Heart left ventricle (tissue), 16 donors: ENCODE results near the gene JDP2. TPM values are rescaled to one million over a fixed set of nuclear protein-coding genes. Genes with fewer than 3 reads are reported as not detected.

ENCODE experiments used
- ATAC-seq, 4 donors: fragments of 200-7000 bp; cut with Tn5 transposase; one replicate each; pipeline ENCODE4 v1.9.1; 2020 to 2022; ENCODE audit warnings: moderate library complexity in 4 of 4, mild to moderate bottlenecking in 3 of 4, moderate number of reproducible peaks in 1 of 4
- DNase-seq, 5 donors: peaks; one replicate each; pipeline ENCODE4 v3.0.0-alpha.2; 2020
- H3K27ac ChIP-seq, 12 donors: fragments of 200-600 bp; sonication (generic) in 4 of 12; one replicate each; pipeline versions ENCODE4 v1.5.0 to v1.8.0; 2016 to 2022; ENCODE audit warnings: mild to moderate bottlenecking in 2 of 12
- H3K27me3 ChIP-seq, 9 donors: fragments of 200-600 bp; sonication (generic) in 2 of 9; one replicate each; pipeline versions ENCODE4 v1.5.1 to v1.8.0; 2016 to 2022; ENCODE audit warnings: mild to moderate bottlenecking in 3 of 9
- H3K36me3 ChIP-seq, 9 donors: fragments of 200-600 bp; sonication (generic) in 2 of 9; one replicate each; pipeline versions ENCODE4 v1.5.0 to v1.8.0; 2018 to 2022; ENCODE audit warnings: mild to moderate bottlenecking in 2 of 9
- H3K4me1 ChIP-seq, 12 donors: fragments of 200-600 bp; sonication (generic) in 4 of 12; one replicate each; pipeline versions ENCODE4 v1.5.0 to v1.8.0; 2016 to 2022; ENCODE audit warnings: mild to moderate bottlenecking in 3 of 12
- H3K4me3 ChIP-seq, 12 donors: fragments of 200-600 bp; sonication (generic) in 4 of 12; one replicate each; pipeline versions ENCODE4 v1.5.0 to v1.8.0; 2017 to 2022; ENCODE audit warnings: mild to moderate bottlenecking in 9 of 12, moderate library complexity in 4 of 12
- H3K9me3 ChIP-seq, 12 donors: fragments of 200-600 bp; sonication (generic) in 4 of 12; one replicate each; pipeline versions ENCODE4 v1.5.0 to v1.8.0; 2016 to 2022; ENCODE audit warnings: mild to moderate bottlenecking in 1 of 12
- CTCF ChIP-seq, 12 donors: fragments of 200-600 bp; sonication (generic) in 4 of 12; IDR thresholded peaks; one replicate each; pipeline versions ENCODE4 v1.5.0 to v1.8.0; 2018 to 2022; ENCODE audit warnings: antibody characterized with exemption in 12 of 12, mild to moderate bottlenecking in 5 of 12
- POLR2A ChIP-seq, 2 donors: fragments of 450-650 bp; IDR thresholded peaks; one replicate each; pipeline ENCODE4 v1.6.1; 2017; ENCODE audit warnings: antibody characterized with exemption in 2 of 2, mild to moderate bottlenecking in 2 of 2, moderate library complexity in 2 of 2
- WGBS, 4 donors: extraction: QIAGEN DNeasy Blood & Tissue Kit in 2 of 4; methylation state at CpG; one replicate each; pipeline versions ENCODE4 v1.1.5 to v1.1.7; 2013 to 2018; 5-methylcytosine and 5-hydroxymethylcytosine counted together
- intact Hi-C, 10 donors: fragments of 100-400 bp; cut with DNase I; formaldehyde crosslinking; loops; one replicate each; pipeline versions ENCODE4 v1.11.1 to v1.14.2; 2022
- polyA plus RNA-seq, 2 donors: library from polyadenylated mRNA; stranded (reverse); fragments of 200-250 nt; gene quantifications; one replicate each; pipeline ENCODE4 v1.2.3, GENCODE V29; 2013
- total RNA-seq, 9 donors: library from RNA; depleted of rRNA in 2 of 9; stranded (reverse); fragments of >200 nt in 2 of 9; fragmentation: NEBNext Ultra II Directional in 3 of 9; extraction: Animal tissue kit (Norgen Biotek cat#: 25700) in 3 of 9; gene quantifications; one replicate each; pipeline versions ENCODE4 v1.1.0 to v1.2.4, GENCODE V29; 2016 to 2023
- donor health status: ischemic (EF 13 %, LVEDD 7.1; RV severe dilation, severe dysfunction).
- donor health status: healthy with polysubstance abuse.
- donor health status: DM: no; HTN: yes; CAD: no.
- donor health status: DM: no; HTN: no; CAD: no.
- donor health status: ischemic (EF 25% LVEDD 6.9; RV normal size, moderate dysfunction).
- donor health status: ischemic (EF 25% LVEDD 5.7; RV mildly dilated, moderate dysfunction).
- donor health status: healthy.
- donor health status: DM: yes; HTN: yes; CAD: no.
- donor health status: ischemic (EF 35%, LVEDD 5.7; RV mildly dilated, moderate dysfunction).
- donor health status: nonischemic (EF 11% LVEDD 7.7; RV severe dilation, severe dysfunction).
- donor health status: DM: yes; HTN: yes; CAD: no.
- donor health status: PGD.
- donor health status: ischemic (EF 29% LVEDD 5.4; RV normal size, mild dysfunction).
- donor health status: nonischemic (EF 23%, LVEDD 6.1; RV moderate dilation, normal function).

The JDP2 gene
- total and polyA plus RNA-seq, 11 donors = 12.2 to 72.6 (median 28.1) TPM

GRCh38 chr14:75446447-75446846 is 18.6 kb downstream of the JDP2 start:
- H3K4me1 ChIP-seq = peaks cover 0 to 72% (median 41%) of the 10 kb centered on the region in 12 donors
- DNase-seq (no peak), ATAC-seq (no peak)
- no peak overlapping the region for H3K4me3 ChIP-seq
- TF ChIP-seq POLR2A (IDR thresholded peaks at IDR 0.05) = no peak
- TF ChIP-seq CTCF (IDR thresholded peaks at IDR 0.05) = no peak
- H3K9me3 ChIP-seq = no peaks in the 10 kb centered on the region
- peak overlapping the region in 2 of 12 donors; percentile 3 to 27 for H3K27ac ChIP-seq
- intact Hi-C loops = no loop called here
- H3K36me3 ChIP-seq = peaks cover 0 to 59% (median 26%) of the 10 kb centered on the region in 9 donors
- no peaks in the 10 kb centered on the region for H3K27me3 ChIP-seq

- H3K9me3 ChIP-seq = no peaks in the 10 kb centered on the region
- no peak for TF ChIP-seq POLR2A (IDR thresholded peaks at IDR 0.05)
- ATAC-seq (no peak), DNase-seq (no peak)
- intact Hi-C loops = no loop called here
- H3K4me1 ChIP-seq = peaks cover 0 to 71% (median 50%) of the 10 kb centered on the region in 12 donors
- H3K4me3 ChIP-seq = no peak overlapping the region
- peaks cover 0 to 41% (median 13%) of the 10 kb centered on the region in 9 donors for H3K36me3 ChIP-seq
- H3K27ac ChIP-seq = no peak overlapping the region
- H3K27me3 ChIP-seq = no peaks in the 10 kb centered on the region
- WGBS, 4 donors = 95 to 100% (median 98%) methylated on average over 1 of the region's 1 CpG
Measured at GRCh38 chr14:75448209-75448608, 20.4 kb downstream of the JDP2 start.

GRCh38 chr14:75449036-75449435 is 21.2 kb downstream of the JDP2 start:
- Histone ChIP-seq H3K36me3 (peaks cover 0 to 39% (median 13%) of the 10 kb centered on the region in 9 donors), H3K4me1 (peaks cover 0 to 71% (median 53%) of the 10 kb centered on the region in 12 donors), H3K27ac (peak overlapping the region in 3 of 12 donors; percentile 14 to 35 (median 32)), H3K4me3 (no peak overlapping the region), H3K9me3 (no peaks in the 10 kb centered on the region), H3K27me3 (no peaks in the 10 kb centered on the region)
- ATAC-seq = no peak
- intact Hi-C loops = no loop called here
- TF ChIP-seq POLR2A (IDR thresholded peaks at IDR 0.05) (no peak), CTCF (IDR thresholded peaks at IDR 0.05) (no peak)
- WGBS, 4 donors = 31 to 57% (median 35%) methylated on average over 2 of the region's 2 CpGs
- no peak for DNase-seq

GRCh38 chr14:75449696-75450095 is 21.9 kb downstream of the JDP2 start:
- no peak for TF ChIP-seq CTCF (IDR thresholded peaks at IDR 0.05)
- no peak for TF ChIP-seq POLR2A (IDR thresholded peaks at IDR 0.05)
- WGBS, 4 donors = 41 to 56% (median 48%) methylated on average over 4 of the region's 4 CpGs
- H3K27ac ChIP-seq = peak overlapping the region in 6 of 12 donors; percentile 6 to 35 (median 29)
- ATAC-seq (no peak), DNase-seq (no peak)
- H3K27me3 ChIP-seq = no peaks in the 10 kb centered on the region
- peaks cover 0 to 74% (median 60%) of the 10 kb centered on the region in 12 donors for H3K4me1 ChIP-seq
- peaks cover 0 to 39% (median 12%) of the 10 kb centered on the region in 9 donors for H3K36me3 ChIP-seq
- H3K4me3 ChIP-seq = no peak overlapping the region
- H3K9me3 ChIP-seq = no peaks in the 10 kb centered on the region
- intact Hi-C loops = loop anchor here in 2 of 10 donors (2.0 to 5.0 kb wide), 2 partner anchors 21 to 47 kb away; partner anchors contain the start of gene JDP2 (in 1 of the 2)
